HG02884 (cell line): Measurements from ENCODE around the gene LOXHD1.

ENCODE experiments used
- ATAC-seq: cut with Tn5 transposase; IDR thresholded peaks from one replicate; pipeline ENCODE4 v1.9.1; 2021; ENCODE audit warnings: mild to moderate bottlenecking, moderate library complexity; ENCODE audit not compliant: unreplicated experiment

LOXHD1 gene

GRCh38 chr18:46481048-46481846, 175.8 kb downstream of the LOXHD1 start:
- ATAC-seq: no peak

GRCh38 chr18:46480226-46480625, 176.8 kb downstream of the LOXHD1 start:
- ATAC-seq: no peak

- ATAC-seq: no peak
These were observed 178.2 kb downstream of the LOXHD1 start for GRCh38 chr18:46478796-46479195.

GRCh38 chr18:46477425-46478011, 179.5 kb downstream of the LOXHD1 start:
- ATAC-seq: no peak

- no peak for ATAC-seq
These were observed 181.6 kb downstream of the LOXHD1 start for GRCh38 chr18:46475390-46475752.

GRCh38 chr18:46474487-46475389, 182.3 kb downstream of the LOXHD1 start:
- no peak for ATAC-seq

- ATAC-seq: no peak
These were observed 185.1 kb downstream of the LOXHD1 start for GRCh38 chr18:46471809-46472498.

GRCh38 chr18:46470714-46471113, 186.3 kb downstream of the LOXHD1 start:
- ATAC-seq: no peak

GRCh38 chr18:46469186-46469915, 187.7 kb downstream of the LOXHD1 start:
- ATAC-seq: no peak

- no peak for ATAC-seq
These were observed 188.4 kb downstream of the LOXHD1 start for GRCh38 chr18:46468426-46469180.

- ATAC-seq: no peak
These were observed 190.5 kb downstream of the LOXHD1 start for GRCh38 chr18:46466234-46467160.

GRCh38 chr18:46464926-46465655, 191.9 kb downstream of the LOXHD1 start:
- ATAC-seq: no peak

GRCh38 chr18:46462523-46462922, 194.5 kb downstream of the LOXHD1 start:
- ATAC-seq: no peak

- no peak for ATAC-seq
These were observed 195.0 kb downstream of the LOXHD1 start for GRCh38 chr18:46461993-46462392.

GRCh38 chr18:46460754-46461153, 196.3 kb downstream of the LOXHD1 start:
- ATAC-seq: no peak

GRCh38 chr18:46459789-46460455, 197.1 kb downstream of the LOXHD1 start:
- ATAC-seq: no peak

- no peak for ATAC-seq
These were observed 198.5 kb downstream of the LOXHD1 start for GRCh38 chr18:46458472-46458871.
